ENCODE results near the gene QRICH2. TPM values are rescaled to one million over a fixed set of nuclear protein-coding genes. Genes with fewer than 3 reads are reported as not detected.

QRICH2 gene
- total and polyA plus RNA-seq, 10 donors = 1.3 to 3.1 (median 2.6) TPM

GRCh38 chr17:76273445-76274111 is 34.5 kb downstream of the QRICH2 start:
- Histone ChIP-seq H3K36me3 (peaks cover 0 to 30% (median 15%) of the 10 kb centered on the region in 6 donors), H3K27ac (peak overlapping the region in 7 of 8 donors; percentile 83 to 99 (median 99)), H3K27me3 (replicated peaks in 1 of 7) (no peaks in the 10 kb centered on the region), H3K4me1 (peaks cover 48 to 81% (median 70%) of the 10 kb centered on the region in 6 donors), H3K4me3 (no peak overlapping the region), H3K9me3 (no peaks in the 10 kb centered on the region)
- TF ChIP-seq CTCF (IDR thresholded peaks at IDR 0.05 in 8 of 11, conservative IDR thresholded peaks at IDR 0.05 in 3 of 11) = no peak
- TF ChIP-seq POLR2AphosphoS5 (IDR thresholded peaks at IDR 0.05) = peak in 2 of 3 donors; percentile 23 to 76
- intact Hi-C loops (cut with DNase I; ENCODE audit: low total_unique reads) = no loop called here
- peak; percentile 86 for DNase-seq
- 71 to 82% (median 75%) methylated on average over 19 to 26 of the region's 26 CpGs for WGBS, 5 donors

- peaks cover 55 to 89% (median 78%) of the 10 kb centered on the region in 6 donors for H3K4me1 ChIP-seq
- intact Hi-C loops (cut with DNase I; ENCODE audit: low total_unique reads) = no loop called here
- no peaks in the 10 kb centered on the region for H3K27me3 ChIP-seq (replicated peaks in 1 of 7)
- WGBS, 5 donors = 40 to 51% (median 42%) methylated on average over 18 to 19 of the region's 19 CpGs
- TF ChIP-seq POLR2AphosphoS5 (IDR thresholded peaks at IDR 0.05) (peak in 1 of 3 donors; percentile 11), POLR2A (IDR thresholded peaks at IDR 0.05) (no peak)
- no peaks in the 10 kb centered on the region for H3K9me3 ChIP-seq
- H3K27ac ChIP-seq = peak overlapping the region; percentile 83 to 99 (median 98)
- H3K36me3 ChIP-seq = peaks cover 0 to 38% (median 15%) of the 10 kb centered on the region in 6 donors
- peak overlapping the region in 7 of 8 donors; percentile 11 to 99 (median 34) for H3K4me3 ChIP-seq
- peak; percentile 84 for DNase-seq
These were observed 35.3 kb downstream of the QRICH2 start for GRCh38 chr17:76272541-76273444.

- H3K9me3 ChIP-seq = no peaks in the 10 kb centered on the region
- peaks cover 64 to 98% (median 87%) of the 10 kb centered on the region in 6 donors for H3K4me1 ChIP-seq
- peak overlapping the region; percentile 11 to 99 (median 32) for H3K4me3 ChIP-seq
- peak; percentile 96 for DNase-seq
- WGBS, 5 donors = 2 to 12% (median 9%) methylated on average over 25 to 38 of the region's 38 CpGs
- intact Hi-C loops (cut with DNase I; ENCODE audit: low total_unique reads) = no loop called here
- H3K36me3 ChIP-seq = peaks cover 0 to 47% (median 15%) of the 10 kb centered on the region in 6 donors
- peak overlapping the region; percentile 83 to 99 (median 98) for H3K27ac ChIP-seq
- peak; percentile 86 to 93 (median 88) for TF ChIP-seq POLR2AphosphoS5 (IDR thresholded peaks at IDR 0.05)
- TF ChIP-seq POLR2A (IDR thresholded peaks at IDR 0.05) = no peak
- TF ChIP-seq CTCF (IDR thresholded peaks at IDR 0.05 in 8 of 11, conservative IDR thresholded peaks at IDR 0.05 in 3 of 11) = peak in 2 of 11 experiments; percentile 11 to 25
- no peaks in the 10 kb centered on the region for H3K27me3 ChIP-seq (replicated peaks in 1 of 7)
These were observed 36.2 kb downstream of the QRICH2 start for GRCh38 chr17:76271669-76272540.

All from spleen (tissue), 11 donors.